Bronchial epithelial cell (primary cell): Measurements from ENCODE around the gene CLDN11. TPM values are rescaled to one million over a fixed set of nuclear protein-coding genes. Genes with fewer than 3 reads are reported as not detected.

Experiments
- DNase-seq: peaks from one replicate; pipeline ENCODE4 v3.0.0-alpha.2; 2010; ENCODE audit warnings: low read depth
- FAIRE-seq: peaks from 2 replicates; lab custom pipeline; 2011; peaks lifted over from hg19 to GRCh38; lab: Jason Lieb, UNC
- H3K27me3 ChIP-seq: 2 replicates; pipeline ENCODE4 v1.5.1; 2011; ENCODE audit warnings: low read length; ENCODE audit not compliant: control insufficient read depth, insufficient read depth
- H3K36me3 ChIP-seq: 2 replicates; pipeline ENCODE4 v1.5.1; 2011; ENCODE audit warnings: low read length; ENCODE audit not compliant: control insufficient read depth, insufficient read depth
- H3K4me3 ChIP-seq: 2 replicates; pipeline ENCODE4 v1.5.1; 2011; ENCODE audit warnings: mild to moderate bottlenecking, low read depth, low read length, control low read depth
- CTCF ChIP-seq: IDR thresholded peaks from 2 replicates; pipeline ENCODE4 v1.5.1; 2011; ENCODE audit warnings: mild to moderate bottlenecking, moderate library complexity, low read length, control low read depth, inconsistent platforms; ENCODE audit not compliant: insufficient read depth, severe bottlenecking
- total RNA-seq: library from RNA; depleted of rRNA; stranded (reverse); fragments of >200 nt; gene quantifications from 2 replicates; pipeline ENCODE4 v1.2.1, GENCODE V29; 2014

The CLDN11 gene
- total RNA-seq, 1 donor from 2014 or later = 4.2 TPM

- no peak for DNase-seq
- peaks cover 1% of the 10 kb centered on the region for H3K27me3 ChIP-seq
- no peak overlapping the region for H3K4me3 ChIP-seq
- TF ChIP-seq CTCF = peak; percentile 35
- no peak for FAIRE-seq
- no peaks in the 10 kb centered on the region for H3K36me3 ChIP-seq
These were observed 65.0 kb downstream of the CLDN11 start for GRCh38 chr3:170483485-170484262.

Other genes with a start within 250 kb of the CLDN11 start
- 13.7 TPM in 2 replicates for gene PHC3, start 237.1 kb upstream of the CLDN11 start, total RNA-seq
- 58.7 and 81.8 TPM in 2 replicates for gene PRKCI, start 196.4 kb upstream of the CLDN11 start, total RNA-seq
- 40.8 and 41.9 TPM in 2 replicates for gene SKIL, start 61.2 kb upstream of the CLDN11 start, total RNA-seq
- under 0.01 TPM in 1 of 2 replicates, not detected in the other for gene SLC7A14, start 167.2 kb downstream of the CLDN11 start, total RNA-seq